ENCODE measurements around the gene LRRC47.

The LRRC47 gene

GRCh38 chr1:3771108-3772026, 24.9 kb downstream of the LRRC47 start:
- peak overlapping the region; percentile 74 for H3K4me3 ChIP-seq (ENCODE audit: low read length)
- no peak overlapping the region for H3K9ac ChIP-seq (ENCODE audit: low read length)
- H3K4me1 ChIP-seq (ENCODE audit: control insufficient read depth, insufficient read depth, low read length): peaks cover 5% of the 10 kb centered on the region
- H3K36me3 ChIP-seq (ENCODE audit: control insufficient read depth, insufficient read depth, low read length): no peaks in the 10 kb centered on the region
- H3K27me3 ChIP-seq (ENCODE audit: control insufficient read depth, insufficient read depth, low read length): peaks cover 3% of the 10 kb centered on the region
- no peak overlapping the region for H3K27ac ChIP-seq (ENCODE audit: low read depth, low read length)

- Histone ChIP-seq H3K27ac (ENCODE audit: low read depth, low read length) (no peak overlapping the region), H3K4me1 (ENCODE audit: control insufficient read depth, insufficient read depth, low read length) (peaks cover 5% of the 10 kb centered on the region), H3K27me3 (ENCODE audit: control insufficient read depth, insufficient read depth, low read length) (peaks cover 3% of the 10 kb centered on the region), H3K36me3 (ENCODE audit: control insufficient read depth, insufficient read depth, low read length) (no peaks in the 10 kb centered on the region), H3K9ac (ENCODE audit: low read length) (no peak overlapping the region), H3K4me3 (ENCODE audit: low read length) (no peak overlapping the region)
Observed at GRCh38 chr1:3770047-3770765, 26.1 kb downstream of the LRRC47 start.

GRCh38 chr1:3768811-3769390, 27.4 kb downstream of the LRRC47 start:
- no peak overlapping the region for H3K4me3 ChIP-seq (ENCODE audit: low read length)

GRCh38 chr1:3767328-3767925, 28.9 kb downstream of the LRRC47 start:
- no peak overlapping the region for H3K4me3 ChIP-seq (ENCODE audit: low read length)
- no peak overlapping the region for H3K27ac ChIP-seq (ENCODE audit: low read depth, low read length)
- H3K4me1 ChIP-seq (ENCODE audit: control insufficient read depth, insufficient read depth, low read length): peaks cover 5% of the 10 kb centered on the region
- peaks cover 3% of the 10 kb centered on the region for H3K27me3 ChIP-seq (ENCODE audit: control insufficient read depth, insufficient read depth, low read length)
- no peak overlapping the region for H3K9ac ChIP-seq (ENCODE audit: low read length)
- H3K36me3 ChIP-seq (ENCODE audit: control insufficient read depth, insufficient read depth, low read length): no peaks in the 10 kb centered on the region

More at GRCh38 chr1:3768811-3769390, 27.4 kb downstream of the LRRC47 start:
- Histone ChIP-seq H3K27me3 (ENCODE audit: control insufficient read depth, insufficient read depth, low read length) (peaks cover 3% of the 10 kb centered on the region), H3K27ac (ENCODE audit: low read depth, low read length) (no peak overlapping the region), H3K4me1 (ENCODE audit: control insufficient read depth, insufficient read depth, low read length) (peaks cover 5% of the 10 kb centered on the region), H3K36me3 (ENCODE audit: control insufficient read depth, insufficient read depth, low read length) (no peaks in the 10 kb centered on the region), H3K9ac (ENCODE audit: low read length) (no peak overlapping the region)

GRCh38 chr1:3763351-3764125, 32.8 kb downstream of the LRRC47 start:
- Histone ChIP-seq H3K27me3 (ENCODE audit: control insufficient read depth, insufficient read depth, low read length) (no peaks in the 10 kb centered on the region), H3K4me1 (ENCODE audit: control insufficient read depth, insufficient read depth, low read length) (no peaks in the 10 kb centered on the region), H3K9ac (ENCODE audit: low read length) (no peak overlapping the region), H3K27ac (ENCODE audit: low read depth, low read length) (no peak overlapping the region), H3K4me3 (ENCODE audit: low read length) (no peak overlapping the region), H3K36me3 (ENCODE audit: control insufficient read depth, insufficient read depth, low read length) (no peaks in the 10 kb centered on the region)

GRCh38 chr1:3762873-3763228, 33.4 kb downstream of the LRRC47 start:
- Histone ChIP-seq H3K9ac (ENCODE audit: low read length) (no peak overlapping the region), H3K27ac (ENCODE audit: low read depth, low read length) (no peak overlapping the region), H3K4me3 (ENCODE audit: low read length) (no peak overlapping the region), H3K27me3 (ENCODE audit: control insufficient read depth, insufficient read depth, low read length) (no peaks in the 10 kb centered on the region), H3K36me3 (ENCODE audit: control insufficient read depth, insufficient read depth, low read length) (no peaks in the 10 kb centered on the region), H3K4me1 (ENCODE audit: control insufficient read depth, insufficient read depth, low read length) (no peaks in the 10 kb centered on the region)

GRCh38 chr1:3762151-3762872, 34.0 kb downstream of the LRRC47 start:
- H3K4me3 ChIP-seq (ENCODE audit: low read length): no peak overlapping the region
- H3K27ac ChIP-seq (ENCODE audit: low read depth, low read length): no peak overlapping the region
- no peaks in the 10 kb centered on the region for H3K27me3 ChIP-seq (ENCODE audit: control insufficient read depth, insufficient read depth, low read length)
- no peak overlapping the region for H3K9ac ChIP-seq (ENCODE audit: low read length)
- H3K4me1 ChIP-seq (ENCODE audit: control insufficient read depth, insufficient read depth, low read length): no peaks in the 10 kb centered on the region
- no peaks in the 10 kb centered on the region for H3K36me3 ChIP-seq (ENCODE audit: control insufficient read depth, insufficient read depth, low read length)

- Histone ChIP-seq H3K4me3 (ENCODE audit: low read length) (no peak overlapping the region), H3K27ac (ENCODE audit: low read depth, low read length) (no peak overlapping the region)
Observed at GRCh38 chr1:3761296-3762010, 34.8 kb downstream of the LRRC47 start.

GRCh38 chr1:3759796-3760195, 36.5 kb downstream of the LRRC47 start:
- Histone ChIP-seq H3K36me3 (ENCODE audit: control insufficient read depth, insufficient read depth, low read length) (no peaks in the 10 kb centered on the region), H3K4me3 (ENCODE audit: low read length) (no peak overlapping the region), H3K27me3 (ENCODE audit: control insufficient read depth, insufficient read depth, low read length) (peaks cover 8% of the 10 kb centered on the region), H3K9ac (ENCODE audit: low read length) (no peak overlapping the region), H3K27ac (ENCODE audit: low read depth, low read length) (no peak overlapping the region), H3K4me1 (ENCODE audit: control insufficient read depth, insufficient read depth, low read length) (no peaks in the 10 kb centered on the region)

More at GRCh38 chr1:3761296-3762010, 34.8 kb downstream of the LRRC47 start:
- Histone ChIP-seq H3K27me3 (ENCODE audit: control insufficient read depth, insufficient read depth, low read length) (peaks cover 4% of the 10 kb centered on the region), H3K4me1 (ENCODE audit: control insufficient read depth, insufficient read depth, low read length) (no peaks in the 10 kb centered on the region), H3K9ac (ENCODE audit: low read length) (no peak overlapping the region), H3K36me3 (ENCODE audit: control insufficient read depth, insufficient read depth, low read length) (no peaks in the 10 kb centered on the region)

- Histone ChIP-seq H3K4me1 (ENCODE audit: control insufficient read depth, insufficient read depth, low read length) (no peaks in the 10 kb centered on the region), H3K4me3 (ENCODE audit: low read length) (no peak overlapping the region), H3K27ac (ENCODE audit: low read depth, low read length) (no peak overlapping the region), H3K27me3 (ENCODE audit: control insufficient read depth, insufficient read depth, low read length) (peaks cover 8% of the 10 kb centered on the region), H3K36me3 (ENCODE audit: control insufficient read depth, insufficient read depth, low read length) (no peaks in the 10 kb centered on the region), H3K9ac (ENCODE audit: low read length) (no peak overlapping the region)
Observed at GRCh38 chr1:3759164-3759563, 37.1 kb downstream of the LRRC47 start.

GRCh38 chr1:3756394-3756793, 39.9 kb downstream of the LRRC47 start:
- H3K4me3 ChIP-seq (ENCODE audit: low read length): no peak overlapping the region
- H3K36me3 ChIP-seq (ENCODE audit: control insufficient read depth, insufficient read depth, low read length): no peaks in the 10 kb centered on the region
- H3K9ac ChIP-seq (ENCODE audit: low read length): no peak overlapping the region
- peaks cover 8% of the 10 kb centered on the region for H3K27me3 ChIP-seq (ENCODE audit: control insufficient read depth, insufficient read depth, low read length)
- no peak overlapping the region for H3K27ac ChIP-seq (ENCODE audit: low read depth, low read length)
- no peaks in the 10 kb centered on the region for H3K4me1 ChIP-seq (ENCODE audit: control insufficient read depth, insufficient read depth, low read length)

Measured in rectal smooth muscle tissue (tissue), 1 donor.